NCI-H345 (cell line): ENCODE data around the gene AAR2.

Experiments
- DNase-seq: peaks from one replicate; lab custom pipeline; 2025; lab: John Stamatoyannopoulos, UW

Gene AAR2

GRCh38 chr20:36235892-36236785 is at the start of gene AAR2:
AAR2 (plus strand) TSS chr20:36236478; CDS start chr20:36239869, 3,391 bp downstream.
- peak; percentile 85 for DNase-seq

GRCh38 chr20:36193977-36194712 is 42.1 kb upstream of the AAR2 start:
- no peak for DNase-seq

GRCh38 chr20:36196676-36197075 is 39.6 kb upstream of the AAR2 start:
- no peak for DNase-seq

GRCh38 chr20:36197271-36197670 is 39.0 kb upstream of the AAR2 start:
- DNase-seq = no peak

- DNase-seq = peak; percentile 80
Measured at GRCh38 chr20:36199345-36200257, 36.7 kb upstream of the AAR2 start.

GRCh38 chr20:36200451-36200850 is 35.8 kb upstream of the AAR2 start:
- DNase-seq = no peak

- DNase-seq = no peak
Measured at GRCh38 chr20:36201198-36201597, 35.1 kb upstream of the AAR2 start.

- DNase-seq = peak; percentile 61
Measured at GRCh38 chr20:36202891-36203338, 33.4 kb upstream of the AAR2 start.

- no peak for DNase-seq
Measured at GRCh38 chr20:36203861-36204260, 32.4 kb upstream of the AAR2 start.

- DNase-seq = no peak
Measured at GRCh38 chr20:36205026-36205425, 31.3 kb upstream of the AAR2 start.

- no peak for DNase-seq
Measured at GRCh38 chr20:36206068-36206467, 30.2 kb upstream of the AAR2 start.

- no peak for DNase-seq
Measured at GRCh38 chr20:36206641-36207040, 29.6 kb upstream of the AAR2 start.

GRCh38 chr20:36207602-36208001 is 28.7 kb upstream of the AAR2 start:
- DNase-seq = no peak

GRCh38 chr20:36208257-36208656 is 28.0 kb upstream of the AAR2 start:
- DNase-seq = no peak

- DNase-seq = no peak
Measured at GRCh38 chr20:36210436-36211021, 25.7 kb upstream of the AAR2 start.

GRCh38 chr20:36213362-36213761 is 22.9 kb upstream of the AAR2 start:
- no peak for DNase-seq

- DNase-seq = peak; percentile 16
Measured at GRCh38 chr20:36214684-36215256, 21.5 kb upstream of the AAR2 start.

- no peak for DNase-seq
Measured at GRCh38 chr20:36215778-36216177, 20.5 kb upstream of the AAR2 start.

- DNase-seq = no peak
Measured at GRCh38 chr20:36216314-36217025, 19.8 kb upstream of the AAR2 start.

GRCh38 chr20:36217226-36217625 is 19.1 kb upstream of the AAR2 start:
- DNase-seq = no peak
